IPS-NIHi7 (cell line): ENCODE measurements around the gene ADGRV1.
"Not testable (repeated sequence)": the region's sequence is repeated elsewhere in the genome, so short reads cannot be mapped to it uniquely, and the experiment has no call there.

Source experiments
- DNase-seq: peaks from one replicate; pipeline ENCODE4 v3.0.0; 2012; ENCODE audit warnings: mixed read lengths; ENCODE audit errors: extremely low spot score

Gene ADGRV1

DNA sequence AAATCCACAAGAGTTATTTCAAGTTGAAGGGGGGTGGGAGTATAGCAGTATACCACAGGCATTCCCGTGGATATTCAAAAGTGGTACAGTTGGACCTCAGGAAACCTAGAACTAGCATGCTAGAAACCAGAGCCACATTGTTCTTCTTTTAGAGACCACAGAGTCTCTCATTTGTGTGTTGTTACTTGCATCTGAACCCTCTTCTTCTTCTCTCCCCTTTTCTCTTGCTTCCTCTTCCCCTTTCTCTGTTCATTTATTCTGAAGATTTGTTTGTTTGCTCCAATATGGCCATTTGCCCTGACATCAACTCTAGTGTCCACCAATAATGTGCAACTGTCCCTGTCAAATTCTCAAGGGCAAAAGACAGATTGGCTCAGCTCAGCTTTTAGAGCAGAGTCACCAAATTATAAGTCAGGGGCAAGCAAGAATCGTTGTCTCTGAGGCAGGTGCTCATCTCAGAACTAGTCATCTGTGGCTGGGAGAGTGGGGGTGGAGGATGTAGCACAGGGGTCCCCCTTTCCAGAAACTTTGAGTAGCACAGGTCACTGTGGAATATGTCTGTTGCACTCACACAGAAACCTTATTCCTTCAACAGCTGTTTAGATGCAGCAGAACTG lies 503.5 kb downstream of the ADGRV1 start:
- DNase-seq = no peak

DNA sequence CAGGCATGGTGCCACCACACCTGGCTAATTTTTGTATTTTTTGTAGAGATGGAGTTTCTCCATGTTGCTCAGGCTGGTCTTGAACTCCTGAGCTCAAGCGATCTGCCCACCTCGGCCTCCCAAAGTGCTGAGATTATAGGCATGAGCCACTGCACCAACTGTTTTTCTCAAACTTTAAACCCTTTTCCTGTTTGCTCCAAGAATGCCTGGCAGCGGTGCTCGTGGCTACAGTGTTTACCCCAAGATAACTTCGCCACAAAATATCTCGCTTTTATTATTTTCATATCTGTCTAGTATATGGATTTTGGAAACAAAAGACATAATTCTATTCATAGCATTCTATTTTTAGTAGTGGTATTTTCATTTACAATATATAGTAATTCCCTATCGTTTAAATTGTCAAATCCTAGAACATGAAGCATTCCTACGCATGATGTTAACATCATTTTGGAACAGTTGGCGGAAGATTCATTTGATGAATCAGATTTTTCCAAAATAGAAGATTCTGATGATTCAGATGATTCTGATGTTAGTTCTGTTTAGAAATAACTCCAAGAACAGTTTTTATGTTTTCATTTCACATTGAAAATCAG lies 504.6 kb downstream of the ADGRV1 start:
- DNase-seq = not testable (repeated sequence)

DNA sequence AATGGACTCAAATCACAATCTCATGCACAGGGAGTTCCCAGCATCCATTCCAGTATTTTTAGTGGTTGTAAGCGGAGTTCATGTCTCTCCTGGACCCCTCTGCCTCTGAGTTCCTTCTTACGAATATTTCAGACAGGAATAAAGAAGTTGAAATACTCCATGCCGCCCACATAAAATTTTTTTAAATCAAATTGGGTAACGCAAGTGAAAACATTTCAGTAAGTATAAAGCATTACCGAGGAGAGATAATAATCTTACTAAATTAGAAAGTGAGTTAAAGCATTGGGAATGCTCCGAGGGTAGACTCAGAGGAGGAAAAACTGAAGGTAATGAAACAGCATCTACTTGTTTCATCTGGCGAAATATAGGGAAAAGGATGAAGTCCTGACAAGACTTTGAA lies 506.9 kb downstream of the ADGRV1 start:
- DNase-seq = no peak

DNA sequence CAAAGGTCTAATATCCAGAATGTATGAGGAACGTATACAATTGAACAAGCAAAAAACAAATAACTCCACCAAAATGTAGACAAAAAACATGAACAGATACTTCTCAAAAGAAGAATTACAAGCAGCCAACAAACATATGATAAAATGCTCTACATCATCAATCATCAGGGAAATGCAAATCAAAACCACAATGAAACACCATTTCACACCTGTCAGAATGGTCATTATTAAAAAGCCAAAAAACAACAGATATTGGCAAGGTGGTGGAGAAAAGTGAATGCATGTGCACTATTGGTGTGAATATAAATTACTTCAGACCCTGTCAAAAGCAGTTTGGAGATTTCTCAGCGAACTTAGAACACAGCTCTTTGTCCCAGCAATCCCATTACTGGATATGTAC lies 510.8 kb downstream of the ADGRV1 start:
- DNase-seq = no peak

DNA sequence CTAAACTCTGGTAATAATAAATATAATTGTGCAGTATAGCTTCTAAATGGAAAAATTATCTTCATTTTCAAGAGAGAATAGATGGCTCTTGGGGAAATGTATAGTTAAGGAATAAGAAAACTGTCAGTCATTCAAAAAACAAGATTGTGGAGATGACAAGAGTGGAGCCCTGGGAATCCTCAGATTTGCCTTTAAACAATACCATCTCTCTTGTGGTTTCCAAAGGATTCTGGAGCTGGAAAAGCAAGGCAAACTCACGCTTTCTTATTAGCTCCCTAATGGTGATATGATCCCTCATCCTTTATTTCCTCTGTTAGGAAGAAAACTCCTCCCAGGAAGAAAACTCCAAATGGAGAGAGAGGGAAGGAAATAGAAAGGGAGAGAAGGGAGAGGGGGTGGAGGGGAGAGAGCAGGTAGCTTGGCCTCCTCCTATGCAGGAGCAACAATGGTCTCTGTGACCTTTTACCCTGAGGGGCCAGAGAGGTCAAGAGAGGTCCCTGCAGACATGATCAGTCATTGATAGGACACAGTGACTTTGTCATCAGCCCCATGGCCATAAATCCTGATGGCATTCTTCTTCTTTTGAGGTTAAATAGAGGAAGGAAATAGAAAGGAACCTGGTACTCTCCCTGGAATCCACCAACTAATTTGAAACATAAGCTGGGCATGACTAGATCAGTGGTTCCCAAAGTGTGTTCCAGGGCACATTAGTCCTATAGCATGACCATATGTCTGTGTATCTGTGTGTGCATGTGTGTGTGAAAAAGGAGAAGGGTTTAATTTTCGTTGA lies 512.4 kb downstream of the ADGRV1 start:
- DNase-seq = no peak

DNA sequence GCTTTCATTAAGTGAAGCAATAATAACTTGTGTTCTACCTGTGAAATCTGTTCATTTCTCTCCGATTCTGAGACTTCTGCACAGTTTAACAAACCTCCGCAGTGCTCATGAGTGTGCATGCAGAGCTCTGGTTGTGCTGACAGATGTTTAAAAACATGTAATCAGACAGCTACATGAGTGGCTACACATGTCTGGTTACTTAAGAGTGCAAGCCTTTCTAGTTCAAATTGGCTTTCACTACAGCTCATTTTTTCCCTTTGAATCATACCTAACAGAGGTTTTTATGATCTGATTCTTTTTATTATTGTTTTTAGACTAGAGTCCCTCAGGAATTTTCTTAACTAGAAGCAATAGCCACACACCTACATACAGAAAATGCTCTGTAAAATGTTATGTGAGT lies 514.3 kb downstream of the ADGRV1 start:
- no peak for DNase-seq

DNA sequence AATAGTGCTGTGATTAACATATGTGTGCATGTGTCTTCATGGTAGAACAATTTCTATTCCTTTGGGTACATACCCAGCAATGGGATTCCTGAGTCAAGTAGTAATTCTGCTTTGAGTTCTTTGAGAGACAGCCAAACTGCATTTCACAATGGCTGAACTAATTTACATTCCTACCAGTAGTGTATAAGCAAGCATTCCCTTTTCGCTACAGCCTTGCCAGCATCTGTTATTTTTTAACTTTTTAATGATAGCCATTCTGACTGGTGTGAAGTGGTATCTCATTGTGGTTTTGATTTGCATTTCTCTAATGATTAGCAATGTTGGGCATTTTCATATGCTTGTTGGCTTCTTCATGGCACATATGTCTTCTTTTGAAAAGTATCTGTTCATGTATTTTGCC lies 516.0 kb downstream of the ADGRV1 start:
- no peak for DNase-seq

DNA sequence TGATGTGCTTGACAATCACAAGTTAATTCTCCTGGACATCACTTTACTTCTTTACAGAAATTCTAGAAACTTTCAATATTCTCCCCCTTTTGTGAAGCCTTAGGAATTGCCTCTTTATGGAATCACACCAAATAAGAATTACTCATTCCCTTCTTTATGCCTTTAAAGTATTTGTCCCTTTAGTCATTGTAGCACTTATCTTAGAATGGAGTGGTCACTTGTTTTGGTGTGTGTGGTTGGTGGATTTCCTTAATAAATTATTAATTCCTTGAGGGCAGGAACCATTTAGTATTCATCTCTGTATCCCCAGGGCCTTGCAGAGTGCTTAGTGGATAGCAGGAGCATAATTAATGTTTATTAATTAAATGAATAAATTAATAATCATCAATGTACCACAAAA lies 517.5 kb downstream of the ADGRV1 start:
- no peak for DNase-seq

DNA sequence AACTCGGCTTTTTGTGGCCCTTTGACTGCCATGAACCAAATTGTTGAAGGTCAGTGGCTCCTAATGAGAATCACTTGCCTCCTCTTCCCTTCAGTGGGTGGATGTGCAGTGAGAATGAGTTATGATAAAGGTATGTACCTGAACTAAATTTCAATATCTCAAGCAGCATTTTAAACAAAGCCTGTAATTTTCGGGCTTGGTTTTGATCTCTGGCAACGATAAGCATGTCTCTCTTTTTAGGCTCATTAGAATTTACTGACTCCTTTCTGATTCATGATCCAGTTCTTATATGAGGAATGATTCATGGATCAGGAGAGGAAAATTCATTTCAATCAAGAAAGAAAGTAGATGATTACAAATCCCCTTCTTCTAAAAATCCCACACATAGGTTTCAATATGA lies 519.0 kb downstream of the ADGRV1 start:
- no peak for DNase-seq

DNA sequence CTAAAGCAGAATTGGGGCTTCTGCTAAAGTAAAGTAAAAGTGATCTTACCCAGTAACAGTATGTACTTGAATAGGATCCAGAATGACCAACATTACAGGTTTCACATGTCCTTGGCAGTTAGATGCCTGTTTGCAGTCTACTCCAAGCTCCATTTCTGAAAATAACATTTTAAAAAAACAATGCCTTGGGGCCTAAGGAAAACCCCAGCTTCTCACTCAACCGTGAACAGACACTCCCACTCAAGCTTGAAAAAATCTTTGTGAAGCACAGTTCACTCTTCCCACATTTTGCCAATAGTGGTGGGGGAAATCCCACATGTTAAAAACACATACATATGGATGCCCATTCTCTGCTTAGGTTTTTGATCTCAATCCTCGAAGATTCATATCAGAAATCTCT lies 520.4 kb downstream of the ADGRV1 start:
- no peak for DNase-seq

DNA sequence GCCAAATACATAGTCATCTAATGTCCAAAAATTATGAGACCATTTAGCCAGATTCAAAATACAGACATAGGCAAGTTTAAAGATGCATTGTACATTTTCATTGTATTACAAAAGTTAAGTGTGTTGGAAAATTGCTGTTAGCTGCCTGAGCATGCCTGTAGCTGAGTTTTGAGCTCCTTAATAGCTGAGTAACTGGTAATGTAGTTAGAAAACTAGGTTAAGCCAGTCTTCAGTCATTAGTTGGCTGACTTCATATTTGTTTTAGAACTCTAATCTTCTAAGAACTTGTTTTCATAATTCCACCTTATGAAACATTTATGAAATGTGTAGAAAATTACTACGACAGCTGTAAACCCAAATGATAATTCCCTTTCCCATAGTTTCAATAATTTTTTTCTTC lies 531.2 kb downstream of the ADGRV1 start:
- no peak for DNase-seq

DNA sequence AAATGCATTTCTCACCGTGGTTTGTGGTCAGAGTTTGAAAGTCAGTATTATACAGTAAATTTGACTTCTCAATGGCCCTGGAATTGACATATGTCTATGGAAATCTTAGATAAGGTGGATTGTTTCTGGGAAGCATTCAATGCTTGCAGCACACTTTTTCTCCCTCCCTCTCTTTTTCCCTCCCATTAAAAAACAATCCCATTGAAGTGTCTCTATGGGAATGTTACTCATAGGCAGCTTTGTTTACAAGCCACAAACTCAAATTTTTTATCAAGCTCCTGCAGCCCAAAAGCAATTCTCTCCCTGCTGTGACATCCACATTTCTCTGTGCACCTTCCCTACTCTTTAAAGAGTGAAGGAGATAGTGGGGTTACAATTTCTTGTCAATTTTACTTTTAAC lies 532.4 kb downstream of the ADGRV1 start:
- DNase-seq = no peak

DNA sequence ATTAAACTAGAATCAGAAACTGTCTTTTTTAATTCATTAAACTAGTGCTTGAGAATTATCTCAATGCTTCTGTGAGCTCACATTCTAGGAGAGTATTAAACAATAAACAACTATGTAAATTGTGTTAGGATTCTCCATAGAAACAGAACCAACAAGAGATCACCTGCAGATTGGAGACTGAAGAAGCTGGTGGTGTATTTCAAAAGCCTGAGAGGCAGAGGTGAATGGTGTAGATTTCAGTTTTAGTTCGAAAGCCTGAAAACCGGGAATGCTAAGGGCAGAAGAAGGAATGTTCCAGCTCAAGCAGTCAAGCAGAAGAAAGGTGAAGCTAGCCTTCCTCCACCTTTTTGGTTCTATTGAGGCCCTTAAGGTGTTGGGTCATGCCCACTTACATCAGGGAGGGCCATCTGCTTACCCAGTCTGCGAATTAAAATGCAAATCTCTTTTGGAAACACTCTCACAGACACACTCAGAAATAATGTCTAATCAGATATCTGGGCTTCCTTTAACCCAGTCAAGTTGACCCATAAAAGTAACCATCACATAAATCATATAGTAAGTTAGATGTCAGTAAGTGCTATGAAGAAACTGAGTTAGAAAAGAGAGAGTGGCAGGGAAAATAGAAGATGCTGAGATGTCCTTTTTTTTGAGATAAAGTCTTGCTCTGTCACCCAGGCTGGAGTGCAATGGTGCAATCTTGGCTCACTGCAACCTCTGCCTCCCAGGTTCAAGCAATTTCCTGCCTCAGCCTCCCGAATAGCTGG lies 533.1 kb downstream of the ADGRV1 start:
- DNase-seq = no peak

DNA sequence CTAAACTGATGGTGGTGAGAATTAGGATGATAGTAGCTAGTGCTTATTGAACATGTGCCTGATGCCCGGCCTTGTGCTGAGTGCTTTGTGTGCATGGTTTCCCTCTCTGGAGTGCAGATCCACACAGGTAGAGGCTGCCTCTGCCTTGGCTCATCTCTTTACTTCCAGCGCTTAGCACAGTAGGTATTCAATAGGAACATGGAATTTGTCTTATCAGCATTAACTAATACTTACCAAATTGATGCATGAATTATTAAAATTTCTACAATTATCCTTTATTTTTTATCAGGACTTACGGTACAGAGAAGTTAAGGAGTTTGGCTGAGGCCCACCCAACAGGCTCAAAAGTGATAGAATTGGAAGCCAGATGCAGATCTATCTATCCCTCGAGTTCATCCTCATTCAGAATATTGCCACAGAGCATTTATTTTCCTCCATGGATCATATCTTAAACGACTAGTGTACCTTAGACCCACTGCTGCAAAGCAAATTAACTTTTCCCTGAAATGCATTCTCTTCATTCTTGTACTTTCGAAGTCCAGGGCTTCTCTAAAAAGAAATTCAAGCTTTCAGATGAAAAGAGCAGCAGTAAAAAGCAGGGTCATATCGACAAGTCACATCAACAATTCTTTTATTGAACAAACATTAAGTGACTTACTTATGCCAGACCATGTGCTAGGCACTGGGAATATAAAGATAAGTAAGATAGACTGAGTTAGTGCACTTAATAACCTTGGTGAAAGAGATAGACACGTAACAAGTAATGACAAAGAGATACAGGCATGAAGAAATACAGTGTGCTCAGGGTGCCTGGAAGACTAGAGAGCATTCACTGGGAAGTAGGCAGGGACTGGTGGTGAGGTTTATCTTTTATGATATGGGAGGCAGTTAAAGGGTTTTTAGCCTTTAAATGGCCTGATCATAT lies 534.5 kb downstream of the ADGRV1 start:
- no peak for DNase-seq

DNA sequence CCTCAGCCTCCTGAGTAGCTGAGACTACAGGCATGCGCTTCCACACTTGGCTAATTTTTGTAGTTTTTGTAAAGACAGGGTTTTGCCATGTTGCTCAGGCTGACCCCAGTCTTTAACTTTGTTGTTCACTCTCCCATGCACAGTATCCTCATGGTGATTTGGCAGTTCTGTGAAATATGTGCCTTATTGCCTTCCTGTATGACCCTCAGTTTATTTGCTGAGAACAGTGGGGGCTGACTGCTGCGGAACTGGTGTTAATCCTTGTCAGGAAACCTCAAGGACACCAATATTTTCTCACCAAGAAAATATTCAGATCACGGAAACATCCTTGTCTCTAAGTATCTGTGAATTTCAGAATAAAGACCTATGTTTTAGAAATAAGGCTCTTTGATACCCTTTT lies 536.7 kb downstream of the ADGRV1 start:
- DNase-seq = no peak

DNA sequence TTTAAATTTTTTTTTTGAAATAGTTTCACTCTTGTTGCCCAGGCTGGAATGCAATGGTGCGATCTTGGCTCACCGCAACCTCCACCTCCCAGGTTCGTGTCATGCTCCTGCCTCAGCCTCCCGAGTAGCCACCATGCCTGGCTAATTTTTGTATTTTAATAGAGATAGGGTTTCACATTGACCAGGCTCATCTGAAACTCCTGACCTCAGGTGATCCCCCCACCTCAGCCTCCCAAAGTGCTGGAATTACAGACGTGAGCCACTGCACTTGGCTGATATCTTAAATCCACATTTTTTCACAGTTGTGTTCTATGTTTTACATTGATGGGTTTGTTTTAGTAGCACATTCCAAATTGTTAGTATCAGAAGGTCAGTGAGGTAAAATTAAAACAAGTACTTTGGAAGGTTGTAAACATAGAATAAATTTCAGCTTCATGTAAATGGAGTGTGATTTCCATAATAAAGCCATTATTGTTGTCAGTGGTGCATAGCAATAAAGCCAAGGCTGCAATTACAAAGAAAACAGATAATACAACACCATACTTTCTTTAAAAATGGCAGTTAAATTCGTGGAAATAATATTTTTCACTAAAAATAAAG lies 537.3 kb downstream of the ADGRV1 start:
- DNase-seq = no peak

DNA sequence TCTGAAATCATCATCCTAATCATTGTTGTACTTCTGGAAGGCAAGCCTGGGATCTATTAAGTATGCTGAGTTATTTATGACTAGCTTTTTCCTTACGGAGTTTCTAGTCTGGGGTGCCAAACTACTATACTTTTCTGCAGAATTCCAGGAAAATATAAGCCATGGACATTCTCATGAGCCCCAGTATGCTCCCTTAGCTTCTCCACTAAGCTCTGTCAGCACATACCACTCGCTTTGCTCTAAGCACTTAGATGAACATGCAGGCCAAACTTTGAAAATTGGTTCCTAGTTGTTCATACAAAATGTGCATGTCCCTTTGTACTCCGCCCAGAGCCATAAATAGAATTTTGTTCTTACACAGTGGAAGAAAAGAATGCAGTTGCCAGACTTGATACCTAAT lies 539.9 kb downstream of the ADGRV1 start:
- DNase-seq = no peak

DNA sequence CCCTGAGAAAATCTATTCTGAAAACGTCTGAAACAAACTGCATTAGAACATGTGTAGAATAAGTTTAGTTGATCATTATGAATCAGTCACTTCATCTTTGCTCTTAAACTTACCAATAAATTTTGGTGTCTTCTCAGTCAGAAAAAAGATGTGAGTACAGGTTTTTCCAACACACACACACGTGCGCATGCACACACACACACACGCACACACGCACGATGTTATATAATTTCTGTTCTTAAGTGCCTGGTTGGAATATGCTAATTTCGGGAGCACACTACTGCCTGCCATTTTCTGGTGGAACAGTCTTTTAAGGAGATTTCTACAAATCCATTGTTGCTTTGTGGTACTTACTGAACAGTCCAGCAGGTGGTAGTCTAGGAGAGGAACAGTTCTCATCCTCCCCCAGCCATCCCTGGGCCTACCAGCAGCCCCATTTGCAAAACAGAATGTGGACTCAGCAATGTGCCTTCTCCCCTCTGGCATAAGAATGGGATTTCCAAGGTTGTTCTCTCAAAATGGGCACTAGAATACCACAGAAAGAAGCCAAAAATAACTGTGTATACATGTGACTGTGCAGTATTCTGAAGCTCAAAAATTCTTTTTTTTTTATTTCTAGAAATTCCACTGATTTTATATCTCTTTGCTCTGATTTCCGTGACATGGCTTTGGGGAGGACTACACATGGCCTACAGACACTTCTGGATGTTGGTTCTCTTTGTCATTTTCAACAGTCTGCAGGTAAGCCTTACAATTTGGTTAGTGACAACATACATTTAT lies 543.2 kb downstream of the ADGRV1 start:
- peak; percentile 84 for DNase-seq

DNA sequence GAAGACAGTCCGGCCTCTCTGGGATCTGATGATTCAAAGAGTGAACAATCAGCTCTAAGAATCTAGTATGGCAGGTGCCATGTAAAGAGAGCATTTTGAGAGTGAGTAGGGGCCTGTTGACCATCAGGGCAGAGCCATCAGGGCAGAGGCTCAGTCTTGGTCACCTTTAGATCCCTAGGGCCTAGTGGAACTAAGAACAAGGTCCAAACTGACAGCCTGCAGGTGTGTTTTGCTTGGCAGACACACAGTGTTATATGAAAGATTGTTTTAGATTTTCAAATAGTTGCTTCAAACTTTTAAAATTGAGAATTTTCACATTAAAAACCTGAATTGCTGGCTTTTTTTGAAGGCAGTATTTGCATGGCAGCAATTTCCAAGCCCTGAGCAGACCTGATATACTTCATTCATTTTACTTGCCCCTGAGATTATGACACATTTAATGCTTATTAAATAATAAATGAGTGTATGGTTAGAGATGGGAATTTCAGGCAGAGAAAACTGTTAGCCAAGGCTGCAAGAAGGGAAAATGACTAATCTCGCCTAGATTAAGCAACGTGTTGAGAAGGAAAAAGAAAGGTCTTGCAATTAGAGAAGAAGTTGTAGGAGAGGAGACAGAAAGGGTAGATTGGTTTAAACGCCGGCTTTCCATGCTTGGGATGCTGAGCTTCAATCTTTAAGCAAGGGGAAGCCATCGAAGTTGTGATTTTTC lies 544.9 kb downstream of the ADGRV1 start:
- DNase-seq = no peak

DNA sequence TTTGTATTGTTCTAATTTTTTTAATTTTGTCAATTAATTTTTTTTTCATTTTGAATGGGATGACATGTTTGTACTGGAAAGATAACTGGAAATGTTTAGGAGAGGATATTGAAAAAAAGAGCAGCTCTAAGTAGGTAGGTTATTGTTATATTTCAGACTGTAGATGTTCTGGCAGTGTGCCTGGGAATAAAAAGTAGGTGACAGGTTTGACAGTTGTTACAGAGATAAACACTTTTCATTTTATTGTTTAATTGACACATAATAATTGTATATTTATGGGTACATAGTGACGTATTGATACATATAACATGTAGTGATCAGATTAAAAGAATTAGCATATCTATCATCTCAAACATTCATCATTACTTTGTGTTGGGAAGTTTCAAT lies 545.5 kb downstream of the ADGRV1 start:
- DNase-seq = no peak
